Neural cell (in vitro differentiated cells): ENCODE measurements around the gene AGBL5. TPM values are rescaled to one million over a fixed set of nuclear protein-coding genes. Genes with fewer than 3 reads are reported as not detected.

Experiments used
- H2AFZ ChIP-seq: fragments of 200-600, 300-800 bp; sonication (generic), shearing (Covaris generic); 2 replicates; pipeline ENCODE4 v1.6.0; 2014; ENCODE audit warnings: low read depth, mild to moderate bottlenecking, antibody characterized with exemption, low read length, moderate library complexity
- H3F3A ChIP-seq: fragments of 200-600 bp; shearing (Covaris generic); 2 replicates; pipeline ENCODE4 v1.6.1; 2016; ENCODE audit warnings: mild to moderate bottlenecking, moderate library complexity, mixed read lengths, antibody characterized with exemption, low read length; ENCODE audit not compliant: insufficient read depth, poor library complexity, severe bottlenecking
- H3K27ac ChIP-seq: fragments of 200-600, 300-800 bp; sonication (generic), shearing (Covaris generic); 2 replicates; pipeline ENCODE4 v1.5.1; 2014; ENCODE audit warnings: mild to moderate bottlenecking, low read length, moderate library complexity
- H3K27me3 ChIP-seq: fragments of 300-800, 200-600 bp; sonication (generic), shearing (Covaris generic); 2 replicates; pipeline ENCODE4 v1.6.0; 2014; ENCODE audit warnings: mild to moderate bottlenecking, low read depth, low read length, moderate library complexity; ENCODE audit not compliant: insufficient read depth
- H3K36me3 ChIP-seq: fragments of 300-800, 200-600 bp; sonication (generic), shearing (Covaris generic); 2 replicates; pipeline ENCODE4 v1.5.1; 2014; ENCODE audit warnings: mild to moderate bottlenecking, antibody characterized with exemption, low read length, moderate library complexity; ENCODE audit not compliant: insufficient read depth
- H3K4me2 ChIP-seq: fragments of 300-800, 200-600 bp; sonication (generic), shearing (Covaris generic); 2 replicates; pipeline ENCODE4 v1.6.0; 2014; ENCODE audit warnings: mild to moderate bottlenecking, low read length
- H3K4me3 ChIP-seq: fragments of 300-800, 200-600 bp; sonication (generic), shearing (Covaris generic); 2 replicates; pipeline ENCODE4 v1.5.1; 2014; ENCODE audit warnings: mild to moderate bottlenecking, low read length, moderate library complexity
- H3K79me2 ChIP-seq: fragments of 200-600 bp; shearing (Covaris generic); replicated peaks from 2 replicates; pipeline ENCODE4 v1.6.0; 2014; ENCODE audit warnings: mild to moderate bottlenecking, low read length, moderate library complexity; ENCODE audit not compliant: insufficient read depth
- H3K9ac ChIP-seq: fragments of 300-800, 200-600 bp; sonication (generic), shearing (Covaris generic); 2 replicates; pipeline ENCODE4 v1.6.1; 2016; ENCODE audit warnings: mild to moderate bottlenecking, low read length, mixed read lengths
- H3K9me2 ChIP-seq: fragments of 200-600 bp; shearing (Covaris generic); 2 replicates; pipeline ENCODE4 v1.6.1; 2016; ENCODE audit warnings: mild to moderate bottlenecking, low read length, mixed read lengths; ENCODE audit not compliant: insufficient read depth
- H3K9me3 ChIP-seq: fragments of 200-600, 300-800 bp; sonication (generic), shearing (Covaris generic); 2 replicates; pipeline ENCODE4 v1.6.1; 2016; ENCODE audit warnings: mild to moderate bottlenecking, mixed run types, low read length, moderate library complexity, mixed read lengths
- H4K20me1 ChIP-seq: fragments of 200-600 bp; shearing (Covaris generic); 2 replicates; pipeline ENCODE4 v1.6.1; 2016; ENCODE audit warnings: mild to moderate bottlenecking, mixed run types; ENCODE audit not compliant: insufficient read depth
- CTCF ChIP-seq: fragments of 450-650 bp; IDR thresholded peaks from 2 replicates; pipeline ENCODE4 v1.5.1; 2014; ENCODE audit warnings: antibody characterized with exemption, mild to moderate bottlenecking, moderate library complexity; ENCODE audit not compliant: poor library complexity, severe bottlenecking
- EP300 ChIP-seq: fragments of 450-650 bp; conservative IDR thresholded peaks from 2 replicates; pipeline ENCODE4 v1.6.1; 2014; ENCODE audit warnings: antibody characterized with exemption, mild to moderate bottlenecking, moderate library complexity; ENCODE audit not compliant: poor library complexity, severe bottlenecking
- EZH2 ChIP-seq: fragments of 200-600, 300-800 bp; shearing (Covaris generic), sonication (generic); IDR thresholded peaks from 2 replicates; pipeline ENCODE4 v1.6.1; 2014; ENCODE audit warnings: antibody characterized with exemption, low read length, borderline replicate concordance, mild to moderate bottlenecking; ENCODE audit not compliant: insufficient read depth, poor library complexity, severe bottlenecking
- MXI1 ChIP-seq: fragments of 450-650 bp; conservative IDR thresholded peaks from 2 replicates; pipeline ENCODE4 v1.6.1; 2014; ENCODE audit warnings: antibody characterized with exemption, mild to moderate bottlenecking; ENCODE audit not compliant: poor library complexity, severe bottlenecking
- POLR2AphosphoS5 ChIP-seq: IDR thresholded peaks from 2 replicates; pipeline ENCODE4 v1.6.1; 2012
- RAD21 ChIP-seq: fragments of 450-650 bp; conservative IDR thresholded peaks from 2 replicates; pipeline ENCODE4 v1.6.1; 2014; ENCODE audit warnings: antibody characterized with exemption, mild to moderate bottlenecking, moderate library complexity
- REST ChIP-seq: IDR thresholded peaks from 2 replicates; pipeline ENCODE4 v1.6.1; 2012; ENCODE audit warnings: borderline replicate concordance
- SMC3 ChIP-seq: fragments of 450-650 bp; conservative IDR thresholded peaks from 2 replicates; pipeline ENCODE4 v1.6.1; 2014; ENCODE audit warnings: antibody characterized with exemption, mild to moderate bottlenecking, moderate library complexity; ENCODE audit not compliant: poor library complexity
- TAF1 ChIP-seq: IDR thresholded peaks from 2 replicates; pipeline ENCODE4 v1.6.1; 2012; ENCODE audit warnings: low read depth
- polyA plus RNA-seq: library from polyadenylated mRNA; depleted of rRNA; stranded (reverse); fragments of >200 nt; gene quantifications from 2 replicates; pipeline ENCODE4 v1.2.3, GENCODE V29; 2014

Gene AGBL5
- polyA plus RNA-seq, 1 donor from 2014 or later = 34.3 TPM

- H3K9me3 ChIP-seq = no peaks in the 10 kb centered on the region
- no peak overlapping the region for H3K4me3 ChIP-seq
- H3K9me2 ChIP-seq = no peaks in the 10 kb centered on the region
- TF ChIP-seq EP300 (no peak), RAD21 (no peak), EZH2 (no peak), REST (no peak), CTCF (no peak), MXI1 (no peak), POLR2AphosphoS5 (no peak), SMC3 (no peak), TAF1 (no peak)
- no peaks in the 10 kb centered on the region for H3K36me3 ChIP-seq
- no peak overlapping the region for H2AFZ ChIP-seq
- H3F3A ChIP-seq = no peaks in the 10 kb centered on the region
- no peak overlapping the region for H3K27ac ChIP-seq
- peaks cover 10% of the 10 kb centered on the region for H3K27me3 ChIP-seq
- H3K4me2 ChIP-seq = no peak overlapping the region
- H3K9ac ChIP-seq = no peak overlapping the region
- H4K20me1 ChIP-seq = no peaks in the 10 kb centered on the region
- H3K79me2 ChIP-seq = no peaks in the 10 kb centered on the region
These were observed 33.0 kb downstream of the AGBL5 start for GRCh38 chr2:27084297-27085061.

- Histone ChIP-seq H3K4me2 (peak overlapping the region; percentile 59), H4K20me1 (no peaks in the 10 kb centered on the region), H3K27ac (no peak overlapping the region), H3K9ac (peak overlapping the region; percentile 83), H3K27me3 (peaks cover 10% of the 10 kb centered on the region), H3K4me3 (peak overlapping the region; percentile 80), H2AFZ (no peak overlapping the region), H3K79me2 (no peaks in the 10 kb centered on the region), H3K9me3 (no peaks in the 10 kb centered on the region), H3F3A (no peaks in the 10 kb centered on the region), H3K36me3 (no peaks in the 10 kb centered on the region), H3K9me2 (no peaks in the 10 kb centered on the region)
- no peak for TF ChIP-seq MXI1
- no peak for TF ChIP-seq SMC3
- no peak for TF ChIP-seq EZH2
- TF ChIP-seq RAD21 = no peak
- TF ChIP-seq POLR2AphosphoS5 = no peak
- TF ChIP-seq EP300 = no peak
- no peak for TF ChIP-seq REST
- TF ChIP-seq CTCF = no peak
- TF ChIP-seq TAF1 = no peak
These were observed 33.7 kb downstream of the AGBL5 start for GRCh38 chr2:27085062-27085672.
